GM12878 (cell line): ENCODE data around the gene EIF2B5. TPM values are rescaled to one million over a fixed set of nuclear protein-coding genes. Genes with fewer than 3 reads are reported as not detected.

Experiments
- ATAC-seq: fragments of 200-7000 bp; cut with Tn5 transposase; 3 replicates; pipeline ENCODE4 v1.9.1; 2020; ENCODE audit warnings: mild to moderate bottlenecking, moderate library complexity
- BruUV-seq: library from RNA; stranded (reverse); fragments of 400-500 nt; replicated peaks from 2 replicates; lab custom pipeline; 2021; lab: Mats Ljungman, UMichigan
- CTCF ChIA-PET: fragments of 300-600 bp; sonication (Branson Sonifier 250); formaldehyde crosslinking; extraction: SDS; loops from one replicate; lab custom pipeline; 2021; ENCODE audit warnings: inconsistent platforms; lab: Yijun Ruan, JAX
- POLR2A ChIA-PET: fragments of 350-600 bp; formaldehyde crosslinking; extraction: SDS; loops from one replicate; lab custom pipeline; 2021; ENCODE audit warnings: inconsistent platforms; lab: Charles Lee
- RAD21 ChIA-PET: fragments of 300-600 bp; sonication (Branson Sonifier 250); formaldehyde crosslinking; loops from one replicate; lab custom pipeline; 2023; ENCODE audit warnings: antibody characterized with exemption; ENCODE audit not compliant: unreplicated experiment; lab: Charles Lee
- SMC1A ChIA-PET: fragments of 300-600 bp; sonication (Branson Sonifier 250); formaldehyde crosslinking; loops from one replicate; lab custom pipeline; 2023; ENCODE audit not compliant: unreplicated experiment, uncharacterized antibody; lab: Charles Lee
- DNase-seq: peaks from one replicate; pipeline ENCODE4 v3.0.0-alpha.2; 2011; ENCODE audit warnings: low read depth, low spot score
- FAIRE-seq: peaks from 3 replicates; lab custom pipeline; 2011; peaks lifted over from hg19 to GRCh38; lab: Jason Lieb, UNC
- H2AFZ ChIP-seq: 2 replicates; pipeline ENCODE4 v1.6.0; 2011; ENCODE audit warnings: low read depth, low read length, control low read depth; ENCODE audit not compliant: control insufficient read depth
- H3K27ac ChIP-seq: 2 replicates; pipeline ENCODE4 v1.5.1; 2011; ENCODE audit warnings: control low read depth; ENCODE audit not compliant: control insufficient read depth, insufficient read depth
- H3K27me3 ChIP-seq, 2 experiments: replicated peaks in 1 of 2; 2 replicates each; pipeline versions ENCODE4 v1.6.0 to v1.6.1; 2011; ENCODE audit warnings: low read length in 1 of 2; ENCODE audit not compliant: control insufficient read depth in 2 of 2, insufficient read depth in 2 of 2
- H3K36me3 ChIP-seq, 2 experiments: 2 replicates each; pipeline ENCODE4 v1.5.1; 2011; ENCODE audit warnings: low read length in 1 of 2; ENCODE audit not compliant: control insufficient read depth in 2 of 2, insufficient read depth in 2 of 2
- H3K4me1 ChIP-seq: 2 replicates; pipeline ENCODE4 v1.6.1; 2011; ENCODE audit warnings: mild to moderate bottlenecking, low read length, moderate library complexity, mixed read lengths; ENCODE audit not compliant: control insufficient read depth, insufficient read depth
- H3K4me2 ChIP-seq: 2 replicates; pipeline ENCODE4 v1.6.0; 2011; ENCODE audit warnings: control low read depth; ENCODE audit not compliant: control insufficient read depth, insufficient read depth
- H3K4me3 ChIP-seq: fragments of 200-600 bp; sonication (generic); 2 replicates; pipeline ENCODE4 v1.5.1; 2016
- H3K79me2 ChIP-seq: 2 replicates; pipeline ENCODE4 v1.6.0; 2011; ENCODE audit warnings: low read length; ENCODE audit not compliant: control insufficient read depth, insufficient read depth
- H3K9ac ChIP-seq: 2 replicates; pipeline ENCODE4 v1.8.0; 2011; ENCODE audit warnings: low read length, control low read depth, mixed read lengths; ENCODE audit not compliant: control insufficient read depth, insufficient read depth
- H3K9me3 ChIP-seq: replicated peaks from 3 replicates; pipeline ENCODE4 v1.5.1; 2011; ENCODE audit warnings: mild to moderate bottlenecking, low read length; ENCODE audit not compliant: control insufficient read depth, insufficient read depth
- H4K20me1 ChIP-seq: 2 replicates; pipeline ENCODE4 v1.6.0; 2011; ENCODE audit not compliant: control insufficient read depth, insufficient read depth
- IRF4 ChIP-seq: IDR thresholded peaks from 2 replicates; pipeline ENCODE4 v1.6.1; 2011; ENCODE audit warnings: low read depth, low read length
- MXI1 ChIP-seq: fragments of 150-350 bp; IDR thresholded peaks from 2 replicates; pipeline ENCODE4 v1.6.1; 2011; ENCODE audit warnings: low read depth, mild to moderate bottlenecking, inconsistent platforms, low read length, improper control_type of control experiment
- ZNF384 ChIP-seq: IDR thresholded peaks from 2 replicates; pipeline ENCODE4 v1.6.1; 2012; ENCODE audit warnings: low read depth, mild to moderate bottlenecking, low read length, improper control_type of control experiment, borderline replicate concordance
- WGBS: methylation state at CpG from one replicate; pipeline ENCODE4 v1.1.6; 2016; ENCODE audit warnings: low lambda C conversion rate; ENCODE audit not compliant: insufficient replicate concordance, insufficient coverage; ENCODE audit errors: missing lambda C conversion rate; 5-methylcytosine and 5-hydroxymethylcytosine counted together
- in situ Hi-C: fragments of 300-500 bp; cut with MboI; formaldehyde crosslinking; loops from 9 replicates; pipeline ENCODE4 v1.14.3; 2018; ENCODE audit warnings: mixed read lengths
- intact Hi-C: fragments of 100-400 bp; cut with micrococcal nuclease; formaldehyde crosslinking; loops from one replicate; pipeline ENCODE4 v1.14.2; 2022; ENCODE audit not compliant: unreplicated experiment
- polyA plus RNA-seq, 11 experiments: library from polyadenylated mRNA; depleted of rRNA in 4 of 11; unstranded in 6 of 11; stranded (reverse) in 5 of 11; fragments of >200 nt; fragmentation: Nextera tagmentation in 4 of 11; fragmentation: Illumina TruSeq in 1 of 11; extraction: Ambion mirVana in 4 of 11; extraction: Trizol in 1 of 11; gene quantifications; 1 replicate in 1 of 11; 2 replicates in 10 of 11; pipeline versions ENCODE4 v1.2.1 to v1.2.3, GENCODE V29; 2011 to 2016; ENCODE audit warnings: inconsistent platforms in 2 of 11, missing spikeins in 2 of 11, low read depth in 1 of 11
- total RNA-seq, 4 experiments: library from RNA; depleted of rRNA in 3 of 4; stranded (reverse); fragments of >200 nt in 3 of 4; fragmentation: Illumina TruSeq in 1 of 4; extraction: Trizol in 1 of 4; gene quantifications; 2 replicates each; pipeline versions ENCODE4 v1.2.1 to v1.2.3, GENCODE V29; 2013 to 2021

Gene EIF2B5
- total and polyA plus RNA-seq, 10 of the 15 experiments (the other 5 are each of a cell fraction or from before 2014, with no cell fraction given), result 13.7 to 82.7 (median 52.2) TPM

- Histone ChIP-seq H3K36me3 (peaks cover 4 to 8% of the 10 kb centered on the region in 2 experiments; a peak in 3 of 4 replicates), H3K4me3 (no peak overlapping the region), H3K27me3 (no peaks in the 10 kb centered on the region), H3K9me3 (no peaks in the 10 kb centered on the region), H3K9ac (0 out of 2 replicates have a peak overlapping the region, but pooled peaks have one; percentile 4), H3K27ac (no peak overlapping the region), H3K4me1 (peaks cover 9% of the 10 kb centered on the region), H4K20me1 (no peaks in the 10 kb centered on the region), H2AFZ (peak overlapping the region; percentile 31), H3K79me2 (peaks cover 31% of the 10 kb centered on the region), H3K4me2 (peak overlapping the region; percentile 7; the same call in 1 of the 2 replicates)
- RAD21 ChIA-PET, result interaction anchor here (0.9 to 1.2 kb wide), 2 partner anchors 19 to 29 kb away, joined by 3 to 5 read pairs; partner anchors contain the start of gene DVL3
- BruUV-seq, result no TSS peak
- peak; percentile 22; the same call in 1 of the 2 replicates for TF ChIP-seq MXI1
- peak; percentile 100 for TF ChIP-seq ZNF384
- TF ChIP-seq IRF4, result no peak
- ATAC-seq (no peak), FAIRE-seq (no peak), DNase-seq (no peak)
- intact Hi-C loops (loop anchor here (1.0 to 2.0 kb wide), 3 partner anchors 11 to 125 kb away; partner anchors contain the start of genes EIF2B5 and PSMD2), in situ Hi-C loops (no loop called here)
- SMC1A ChIA-PET, result interaction anchor here (1.0 to 1.3 kb wide), 3 partner anchors 11 to 22 kb away, joined by 3 to 5 read pairs (median 4); partner anchors contain the start of gene ABCF3
- POLR2A ChIA-PET, result interaction anchor here (0.6 to 2.8 kb wide), 11 partner anchors 8 to 87 kb away, joined by 3 to 16 read pairs (median 5); partner anchors contain the start of genes ABCF3 and CAMK2N2
- WGBS, result 39% methylated on average over 2 of the region's 4 CpGs
- CTCF ChIA-PET, result interaction anchor here (1.5 to 2.3 kb wide), 2 partner anchors 53 to 279 kb away, joined by 3 to 12 read pairs; no protein-coding TSS in a partner anchor
Measured at GRCh38 chr3:184174284-184174645, 39.1 kb downstream of the EIF2B5 start.
